ENCODE measurements around the gene MEDAG. TPM values are rescaled to one million over a fixed set of nuclear protein-coding genes. Genes with fewer than 3 reads are reported as not detected.

The MEDAG gene
- total RNA-seq, 1 experiment from 2014 or later = not detected

DNA sequence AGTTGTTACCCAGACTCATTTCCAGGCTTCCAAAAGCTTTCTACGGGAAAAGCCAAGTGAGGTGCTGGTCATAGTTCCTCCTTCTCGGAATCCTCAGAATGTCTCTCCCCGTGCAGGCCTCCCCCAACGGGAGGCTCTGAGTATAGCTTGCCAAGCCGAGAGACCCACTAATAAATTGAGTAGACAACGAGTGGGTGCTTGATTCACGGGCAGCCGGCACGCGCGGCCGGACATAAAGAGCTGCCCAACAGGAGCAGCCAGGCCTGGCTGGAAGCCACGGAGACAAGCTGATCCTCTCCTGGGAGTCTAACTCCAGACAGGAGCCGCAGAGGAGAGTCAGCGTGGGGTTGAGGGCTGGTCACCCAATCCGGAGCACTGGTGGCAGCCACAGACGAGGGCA is 43.4 kb upstream of the MEDAG start:
- CTCF ChIA-PET = no interaction called here
- intact Hi-C loops (cut with micrococcal nuclease; ENCODE audit: unreplicated experiment) = loop anchor here (10.0 kb wide), 3 partner anchors 288 to 728 kb away; partner anchors contain the start of gene HMGB1
- no TSS peak for BruUV-seq (replicated peaks)

DNA sequence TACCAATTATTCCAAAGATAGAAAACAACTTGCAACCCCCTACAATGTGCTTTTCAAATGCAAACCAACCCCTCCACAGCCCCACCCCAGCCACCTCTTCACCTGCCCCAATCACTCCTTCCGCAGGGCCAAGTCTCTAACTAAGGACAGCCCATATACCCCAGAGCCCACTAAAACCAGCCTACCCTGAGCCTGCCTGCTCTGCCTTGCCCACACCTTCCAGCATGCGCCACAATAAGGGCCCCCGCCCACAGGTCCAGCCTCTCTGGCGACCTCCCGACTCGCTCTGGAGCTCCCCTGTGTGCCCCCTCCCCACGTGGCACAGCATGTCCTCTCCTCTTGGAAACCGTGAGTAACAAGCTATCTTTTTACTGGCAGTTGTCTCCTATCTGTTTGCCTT is 42.8 kb upstream of the MEDAG start:
- intact Hi-C loops (cut with micrococcal nuclease; ENCODE audit: unreplicated experiment) = loop anchor here (10.0 kb wide), 3 partner anchors 288 to 728 kb away; partner anchors contain the start of gene HMGB1
- DNase-seq = no peak
- ChIA-PET POLR2A (ENCODE audit: unreplicated experiment) (no interaction called here), CTCF (no interaction called here)
- H3K27ac ChIP-seq = no peak overlapping the region
- 0 out of 2 replicates have a peak, but pooled peaks cover 9% of the 10 kb centered on the region for H3K4me1 ChIP-seq (replicated peaks; ENCODE audit: insufficient read depth)
- H3F3A ChIP-seq (ENCODE audit: insufficient read depth, low read depth) = no peaks in the 10 kb centered on the region
- H3K4me3 ChIP-seq = no peak overlapping the region
- H3K36me3 ChIP-seq (ENCODE audit: low read depth) = no peaks in the 10 kb centered on the region
- no peaks in the 10 kb centered on the region for H3K27me3 ChIP-seq (ENCODE audit: insufficient read depth, low read depth)
- H3K4me2 ChIP-seq = no peak overlapping the region
- no peak overlapping the region for H2AFZ ChIP-seq
- TF ChIP-seq, protein P1, sequence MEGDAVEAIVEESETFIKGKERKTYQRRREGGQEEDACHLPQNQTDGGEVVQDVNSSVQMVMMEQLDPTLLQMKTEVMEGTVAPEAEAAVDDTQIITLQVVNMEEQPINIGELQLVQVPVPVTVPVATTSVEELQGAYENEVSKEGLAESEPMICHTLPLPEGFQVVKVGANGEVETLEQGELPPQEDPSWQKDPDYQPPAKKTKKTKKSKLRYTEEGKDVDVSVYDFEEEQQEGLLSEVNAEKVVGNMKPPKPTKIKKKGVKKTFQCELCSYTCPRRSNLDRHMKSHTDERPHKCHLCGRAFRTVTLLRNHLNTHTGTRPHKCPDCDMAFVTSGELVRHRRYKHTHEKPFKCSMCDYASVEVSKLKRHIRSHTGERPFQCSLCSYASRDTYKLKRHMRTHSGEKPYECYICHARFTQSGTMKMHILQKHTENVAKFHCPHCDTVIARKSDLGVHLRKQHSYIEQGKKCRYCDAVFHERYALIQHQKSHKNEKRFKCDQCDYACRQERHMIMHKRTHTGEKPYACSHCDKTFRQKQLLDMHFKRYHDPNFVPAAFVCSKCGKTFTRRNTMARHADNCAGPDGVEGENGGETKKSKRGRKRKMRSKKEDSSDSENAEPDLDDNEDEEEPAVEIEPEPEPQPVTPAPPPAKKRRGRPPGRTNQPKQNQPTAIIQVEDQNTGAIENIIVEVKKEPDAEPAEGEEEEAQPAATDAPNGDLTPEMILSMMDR (conservative IDR thresholded peaks at IDR 0.05) = no peak
- TF ChIP-seq EZH2 (IDR thresholded peaks at IDR 0.05; ENCODE audit: low read depth) = no peak
- H3K79me2 ChIP-seq (ENCODE audit: low read depth) = no peaks in the 10 kb centered on the region
- H3K9me3 ChIP-seq (ENCODE audit: insufficient read depth, low read depth) = no peaks in the 10 kb centered on the region
- BruUV-seq (replicated peaks) = no TSS peak
- H3K9me2 ChIP-seq (ENCODE audit: insufficient read depth) = no peaks in the 10 kb centered on the region
- no peaks in the 10 kb centered on the region for H4K20me1 ChIP-seq (ENCODE audit: insufficient read depth)

More for the DNA sequence above, 43.4 kb upstream of the MEDAG start:
- POLR2A ChIA-PET (ENCODE audit: unreplicated experiment) = no interaction called here
- no peaks in the 10 kb centered on the region for H4K20me1 ChIP-seq (ENCODE audit: insufficient read depth)
- H3K36me3 ChIP-seq (ENCODE audit: low read depth) = no peaks in the 10 kb centered on the region
- no peaks in the 10 kb centered on the region for H3K9me3 ChIP-seq (ENCODE audit: insufficient read depth, low read depth)
- H2AFZ ChIP-seq = no peak overlapping the region
- DNase-seq = no peak
- TF ChIP-seq, protein P1 (conservative IDR thresholded peaks at IDR 0.05) = no peak
- no peak for TF ChIP-seq EZH2 (IDR thresholded peaks at IDR 0.05; ENCODE audit: low read depth)
- H3K27me3 ChIP-seq (ENCODE audit: insufficient read depth, low read depth) = no peaks in the 10 kb centered on the region
- H3K4me2 ChIP-seq = no peak overlapping the region
- no peaks in the 10 kb centered on the region for H3K9me2 ChIP-seq (ENCODE audit: insufficient read depth)
- no peak overlapping the region for H3K4me3 ChIP-seq
- no peaks in the 10 kb centered on the region for H3F3A ChIP-seq (ENCODE audit: insufficient read depth, low read depth)
- H3K79me2 ChIP-seq (ENCODE audit: low read depth) = no peaks in the 10 kb centered on the region
- H3K27ac ChIP-seq = no peak overlapping the region
- H3K4me1 ChIP-seq (replicated peaks; ENCODE audit: insufficient read depth) = 0 out of 2 replicates have a peak, but pooled peaks cover 9% of the 10 kb centered on the region

DNA sequence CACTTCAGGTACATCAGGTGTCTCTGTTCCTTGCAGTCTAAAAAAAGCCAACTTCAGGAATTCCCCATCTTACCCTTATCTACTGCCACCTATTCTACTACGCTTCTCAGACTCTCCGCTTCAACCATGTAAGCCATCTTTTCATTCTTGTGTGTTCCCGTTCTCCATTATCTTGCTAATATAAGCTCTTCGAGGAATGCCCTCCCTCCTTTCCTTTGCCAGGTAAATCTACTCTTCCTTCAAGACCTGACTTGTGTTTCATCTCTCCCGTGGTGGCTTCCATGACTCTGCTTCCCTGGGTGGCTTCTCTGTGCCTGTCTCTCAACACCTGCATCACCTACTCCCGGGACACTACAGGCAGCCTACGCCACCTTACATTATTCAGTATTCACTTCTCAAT is 42.3 kb upstream of the MEDAG start:
- Histone ChIP-seq H3K27ac (no peak overlapping the region), H3K27me3 (ENCODE audit: insufficient read depth, low read depth) (no peaks in the 10 kb centered on the region), H3K9me3 (ENCODE audit: insufficient read depth, low read depth) (no peaks in the 10 kb centered on the region), H4K20me1 (ENCODE audit: insufficient read depth) (no peaks in the 10 kb centered on the region), H3K4me3 (no peak overlapping the region), H3K79me2 (ENCODE audit: low read depth) (no peaks in the 10 kb centered on the region), H3K4me2 (no peak overlapping the region), H3F3A (ENCODE audit: insufficient read depth, low read depth) (no peaks in the 10 kb centered on the region), H3K4me1 (replicated peaks; ENCODE audit: insufficient read depth) (0 out of 2 replicates have a peak, but pooled peaks cover 9% of the 10 kb centered on the region), H3K9me2 (ENCODE audit: insufficient read depth) (no peaks in the 10 kb centered on the region), H2AFZ (no peak overlapping the region), H3K36me3 (ENCODE audit: low read depth) (no peaks in the 10 kb centered on the region)
- intact Hi-C loops (cut with micrococcal nuclease; ENCODE audit: unreplicated experiment) = loop anchor here (2.0 to 10.0 kb wide), 5 partner anchors 67 to 729 kb away; partner anchors contain the start of gene HMGB1
- CTCF ChIA-PET = interaction anchor here (1.3 kb wide), 1 partner anchor 288 kb away, joined by 3 read pairs; no protein-coding TSS in a partner anchor
- POLR2A ChIA-PET (ENCODE audit: unreplicated experiment) = no interaction called here
- TF ChIP-seq, protein P1 (conservative IDR thresholded peaks at IDR 0.05) = no peak
- no peak for TF ChIP-seq EZH2 (IDR thresholded peaks at IDR 0.05; ENCODE audit: low read depth)
- BruUV-seq (replicated peaks) = no TSS peak
- no peak for DNase-seq

All from PC-9 (cell line).